ENCODE results near the gene ERAL1.

DNA sequence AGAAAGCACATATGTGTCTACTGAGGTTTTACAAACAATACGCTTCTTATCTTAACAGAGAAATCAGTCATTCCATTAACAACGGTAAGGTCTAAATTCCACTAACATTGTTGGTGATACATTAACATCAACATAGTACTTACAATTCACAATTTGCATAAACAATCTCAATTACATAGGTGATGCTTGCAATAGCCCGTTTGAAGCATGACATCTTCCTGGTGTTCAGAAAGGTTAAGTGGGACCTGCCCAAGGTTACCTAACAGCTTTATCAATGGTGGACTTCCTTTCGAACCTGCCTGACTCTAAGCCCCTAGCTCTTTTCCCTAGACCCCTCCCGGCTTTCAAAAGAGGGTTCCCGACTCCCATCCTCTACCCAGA is 12.9 kb upstream of the ERAL1 start:
- no peak for TF ChIP-seq GATA3 (IDR thresholded peaks at IDR 0.05; ENCODE audit: low read depth, low read length)
- no peak for TF ChIP-seq GATA2 (IDR thresholded peaks at IDR 0.05; ENCODE audit: low read depth, low read length)

Data from SH-SY5Y (cell line).